Heart left ventricle (tissue), 13 donors: Measurements from ENCODE around the gene WBP2.

Experiments
- POLR2A ChIP-seq, 2 donors: fragments of 450-650 bp; IDR thresholded peaks; one replicate each; pipeline ENCODE4 v1.6.1; 2017; ENCODE audit warnings: antibody characterized with exemption in 2 of 2, mild to moderate bottlenecking in 2 of 2, moderate library complexity in 2 of 2
- TF ChIP-seq, protein P1 (sequence below), 12 donors: fragments of 200-600 bp; sonication (generic) in 4 of 12; IDR thresholded peaks; one replicate each; pipeline versions ENCODE4 v1.5.0 to v1.8.0; 2018 to 2022; ENCODE audit warnings: antibody characterized with exemption in 12 of 12, mild to moderate bottlenecking in 5 of 12
- donor health status: ischemic (EF 13 %, LVEDD 7.1; RV severe dilation, severe dysfunction).
- donor health status: DM: no; HTN: yes; CAD: no.
- donor health status: DM: no; HTN: no; CAD: no.
- donor health status: ischemic (EF 25% LVEDD 6.9; RV normal size, moderate dysfunction).
- donor health status: ischemic (EF 25% LVEDD 5.7; RV mildly dilated, moderate dysfunction).
- donor health status: ischemic (EF 35%, LVEDD 5.7; RV mildly dilated, moderate dysfunction).
- donor health status: nonischemic (EF 11% LVEDD 7.7; RV severe dilation, severe dysfunction).
- donor health status: DM: yes; HTN: yes; CAD: no.
- donor health status: PGD.
- donor health status: ischemic (EF 29% LVEDD 5.4; RV normal size, mild dysfunction).
- donor health status: nonischemic (EF 23%, LVEDD 6.1; RV moderate dilation, normal function).

DNA sequence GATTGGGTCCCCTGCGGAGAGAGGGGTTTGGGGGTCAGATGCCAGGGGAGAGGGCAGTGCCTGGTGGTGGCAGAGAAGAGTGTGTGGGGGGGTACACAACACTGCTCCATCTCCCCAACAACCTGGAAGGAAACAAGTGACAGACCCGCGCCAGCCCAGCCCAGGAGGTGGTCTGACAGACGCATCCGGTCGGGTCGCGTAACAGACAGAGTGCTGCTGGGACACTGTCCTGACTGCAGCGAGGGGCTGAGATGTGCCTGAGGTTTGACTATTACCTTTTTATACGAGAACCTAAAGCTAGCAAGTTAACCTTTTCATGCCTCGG is 27.1 kb downstream of the WBP2 start:
- TF ChIP-seq, protein P1, sequence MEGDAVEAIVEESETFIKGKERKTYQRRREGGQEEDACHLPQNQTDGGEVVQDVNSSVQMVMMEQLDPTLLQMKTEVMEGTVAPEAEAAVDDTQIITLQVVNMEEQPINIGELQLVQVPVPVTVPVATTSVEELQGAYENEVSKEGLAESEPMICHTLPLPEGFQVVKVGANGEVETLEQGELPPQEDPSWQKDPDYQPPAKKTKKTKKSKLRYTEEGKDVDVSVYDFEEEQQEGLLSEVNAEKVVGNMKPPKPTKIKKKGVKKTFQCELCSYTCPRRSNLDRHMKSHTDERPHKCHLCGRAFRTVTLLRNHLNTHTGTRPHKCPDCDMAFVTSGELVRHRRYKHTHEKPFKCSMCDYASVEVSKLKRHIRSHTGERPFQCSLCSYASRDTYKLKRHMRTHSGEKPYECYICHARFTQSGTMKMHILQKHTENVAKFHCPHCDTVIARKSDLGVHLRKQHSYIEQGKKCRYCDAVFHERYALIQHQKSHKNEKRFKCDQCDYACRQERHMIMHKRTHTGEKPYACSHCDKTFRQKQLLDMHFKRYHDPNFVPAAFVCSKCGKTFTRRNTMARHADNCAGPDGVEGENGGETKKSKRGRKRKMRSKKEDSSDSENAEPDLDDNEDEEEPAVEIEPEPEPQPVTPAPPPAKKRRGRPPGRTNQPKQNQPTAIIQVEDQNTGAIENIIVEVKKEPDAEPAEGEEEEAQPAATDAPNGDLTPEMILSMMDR (IDR thresholded peaks at IDR 0.05), result no peak
- TF ChIP-seq POLR2A (IDR thresholded peaks at IDR 0.05), result no peak
